Measurements from ENCODE around the gene TMEM184A.

TMEM184A gene

GRCh38 chr7:1498370-1499305 lies 57.4 kb downstream of the TMEM184A start:
- DNase-seq = no peak

- no peak for DNase-seq
These were observed 58.6 kb downstream of the TMEM184A start for GRCh38 chr7:1497293-1497927.

GRCh38 chr7:1496531-1497292 lies 59.3 kb downstream of the TMEM184A start:
- no peak for DNase-seq

- no peak for DNase-seq
These were observed 60.3 kb downstream of the TMEM184A start for GRCh38 chr7:1495564-1496242.

GRCh38 chr7:1494866-1495563 lies 61.0 kb downstream of the TMEM184A start:
- no peak for DNase-seq

- DNase-seq = no peak
These were observed 61.6 kb downstream of the TMEM184A start for GRCh38 chr7:1494447-1494846.

GRCh38 chr7:1493571-1493970 lies 62.4 kb downstream of the TMEM184A start:
- DNase-seq = no peak

- no peak for DNase-seq
These were observed 62.9 kb downstream of the TMEM184A start for GRCh38 chr7:1493129-1493528.

GRCh38 chr7:1492640-1493039 lies 63.4 kb downstream of the TMEM184A start:
- DNase-seq = no peak
